HG03060 (cell line): Measurements from ENCODE around the gene PPP2R2B.
A peak's percentile ranks its signal among the peaks of the same experiment; 100 is the strongest.

Experiments used
- ATAC-seq: cut with Tn5 transposase; IDR thresholded peaks from one replicate; pipeline ENCODE4 v1.9.1; 2021; ENCODE audit warnings: low read depth, moderate number of reproducible peaks; ENCODE audit not compliant: unreplicated experiment

Gene PPP2R2B

DNA sequence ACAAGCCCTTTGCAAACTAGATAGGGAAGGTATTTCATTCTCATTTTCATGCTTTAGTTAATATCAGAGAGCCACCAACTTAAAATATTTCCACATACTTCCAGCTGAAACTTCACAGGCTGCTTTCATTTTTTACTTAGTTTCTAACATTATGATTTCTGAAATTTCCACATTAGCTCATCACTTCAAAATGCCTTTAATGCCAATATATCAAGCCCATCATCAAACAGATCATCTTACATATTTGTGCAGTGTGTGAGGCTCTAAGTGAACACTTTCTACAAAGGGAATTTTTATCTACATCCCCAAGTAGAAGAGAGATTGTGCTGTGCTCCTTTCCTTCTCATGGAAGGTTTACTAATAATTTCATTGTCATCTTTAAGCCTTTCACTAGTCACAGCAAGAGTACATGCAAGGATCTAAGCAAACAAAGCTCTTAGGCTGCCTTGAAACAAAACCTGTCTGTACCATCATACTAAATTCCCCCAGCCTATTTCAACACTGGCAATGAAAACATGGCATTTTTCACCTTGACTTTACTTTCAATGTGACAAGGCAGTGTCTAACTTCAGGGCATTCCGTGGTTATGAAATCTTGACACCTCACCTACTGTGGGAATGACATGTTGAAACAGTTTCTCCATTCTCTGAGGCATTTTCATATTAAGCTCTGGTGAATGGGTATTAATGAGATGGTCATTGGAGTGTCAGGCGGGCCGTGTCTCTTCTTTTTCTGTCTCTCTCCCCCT lies 45.4 kb downstream of the PPP2R2B start:
- ATAC-seq: no peak

DNA sequence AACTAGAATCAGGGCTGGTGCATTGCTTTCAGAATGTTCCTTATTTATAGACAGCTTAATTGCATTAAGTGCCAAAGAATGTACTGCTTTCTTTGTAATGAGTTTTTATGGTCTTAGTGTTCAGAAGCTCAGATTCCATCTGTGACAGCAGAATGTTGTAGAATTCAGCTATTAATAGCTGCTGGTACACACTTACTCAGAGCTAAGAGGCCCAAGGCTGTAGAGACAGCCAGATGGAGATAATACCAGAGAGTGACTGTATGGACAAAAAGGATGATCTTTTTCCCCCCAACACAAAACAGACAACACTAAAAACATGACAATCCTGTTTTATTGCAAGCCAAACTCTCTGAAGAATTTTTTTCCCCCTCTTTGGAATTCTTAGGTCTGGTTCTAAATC lies 50.2 kb downstream of the PPP2R2B start:
- ATAC-seq: no peak

DNA sequence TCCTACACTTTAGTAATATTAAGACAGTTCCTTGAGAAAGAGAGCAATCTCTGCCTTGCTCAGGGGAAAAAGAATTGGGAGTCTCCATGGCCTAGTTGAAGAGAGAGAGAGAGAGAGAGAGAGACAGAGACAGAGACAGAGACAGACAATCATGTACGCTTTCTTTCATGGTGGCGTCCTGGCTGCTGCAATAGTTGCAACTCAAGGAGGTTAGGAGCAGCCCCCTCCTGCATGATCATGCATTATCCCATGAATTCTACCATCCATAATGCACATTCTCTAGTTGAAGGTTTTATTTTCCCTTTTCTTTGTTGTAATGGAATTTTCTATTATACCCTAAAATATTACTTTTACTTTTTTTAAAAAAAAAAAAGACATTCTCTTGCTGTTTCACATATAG lies 50.7 kb downstream of the PPP2R2B start:
- ATAC-seq: no peak

DNA sequence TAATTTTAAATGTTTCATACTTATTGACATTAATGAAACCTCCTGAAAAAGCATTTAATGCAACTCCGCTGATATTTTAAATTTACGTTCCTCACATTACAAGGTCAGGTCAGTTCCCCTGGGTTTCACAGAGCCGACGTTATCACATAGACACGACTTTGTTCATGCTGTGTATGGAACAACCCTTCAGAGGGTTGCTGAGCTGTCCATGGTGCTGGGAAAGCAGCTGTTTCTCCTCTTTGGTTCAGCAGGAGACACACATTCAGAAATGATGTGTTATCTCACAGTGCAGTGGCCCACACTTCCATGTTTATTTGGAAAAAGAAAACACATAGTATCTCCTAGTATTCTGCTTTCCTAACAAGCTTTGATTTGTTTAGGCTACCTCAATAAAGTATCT lies 53.5 kb downstream of the PPP2R2B start:
- ATAC-seq: no peak

DNA sequence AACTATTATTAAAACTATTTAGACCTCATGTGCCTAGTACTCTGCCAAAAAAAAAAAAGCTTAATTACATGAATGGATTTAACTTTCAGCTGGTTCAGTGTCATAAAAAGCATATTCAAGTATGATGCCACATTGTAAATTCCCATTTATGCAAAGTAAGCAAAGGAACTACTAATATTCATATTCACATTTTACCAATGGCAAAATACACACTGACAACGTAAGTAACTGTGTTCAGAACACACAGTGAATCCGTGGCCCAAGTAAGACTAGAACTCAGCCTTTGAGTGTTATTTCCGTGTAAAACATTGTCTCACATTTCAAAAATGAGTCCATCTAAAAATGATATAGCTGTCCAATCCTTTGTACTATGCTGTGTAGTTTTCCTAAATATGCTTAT lies 56.8 kb downstream of the PPP2R2B start:
- ATAC-seq: no peak

DNA sequence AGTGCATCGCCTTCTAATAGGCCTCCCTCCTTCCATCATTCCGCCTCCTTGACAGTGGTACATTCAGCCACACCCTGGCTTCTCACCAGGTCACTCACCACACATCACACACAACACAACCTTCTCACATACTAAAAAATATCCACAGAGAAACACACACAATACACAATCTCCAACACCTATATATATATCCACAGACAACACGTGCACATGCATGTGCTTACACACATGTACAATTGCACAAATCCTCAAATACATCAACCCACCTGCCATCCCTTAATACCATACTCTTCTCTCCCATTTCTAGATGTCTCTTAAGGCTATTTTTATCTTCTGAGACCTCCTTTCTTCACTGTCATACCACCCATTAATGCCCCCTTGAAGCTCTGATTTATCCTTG lies 57.6 kb downstream of the PPP2R2B start:
- no peak for ATAC-seq

DNA sequence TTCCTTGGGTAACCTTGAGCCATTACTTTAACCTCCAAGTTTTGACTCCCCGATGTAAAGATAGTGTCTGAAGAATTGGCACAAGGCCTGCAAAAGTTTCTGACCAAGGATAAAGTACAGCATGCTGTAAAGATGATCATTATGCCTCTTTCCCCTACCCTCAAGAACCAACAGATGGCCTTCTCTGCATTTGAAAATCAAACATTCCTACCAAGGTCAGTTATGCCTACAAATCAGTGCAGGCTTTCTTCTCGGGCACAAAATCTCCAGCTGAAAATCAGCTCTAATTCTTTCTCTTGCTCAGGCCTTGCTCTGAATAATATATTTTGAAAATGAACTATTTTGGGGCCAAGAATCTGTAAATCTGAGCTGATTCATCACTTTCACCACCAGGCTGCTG lies 59.7 kb downstream of the PPP2R2B start:
- ATAC-seq: no peak

DNA sequence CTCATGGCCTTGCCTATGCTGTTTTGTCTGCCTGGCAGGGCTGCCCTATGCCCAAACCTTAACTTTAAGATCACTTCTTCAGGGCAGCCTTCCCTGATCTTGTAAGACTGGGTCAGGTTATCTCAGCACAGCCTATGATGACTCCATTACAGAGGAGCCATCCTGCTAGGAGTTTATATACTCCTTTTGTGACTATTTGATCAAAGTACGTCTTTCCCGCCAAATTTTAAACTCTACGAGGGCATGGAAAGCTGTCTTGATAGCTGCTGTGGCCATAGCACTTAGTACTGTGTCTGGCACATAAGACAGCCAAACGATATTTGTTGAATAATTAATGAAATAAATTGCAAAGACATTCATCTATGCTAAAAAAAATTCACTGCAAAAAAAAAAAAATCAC lies 60.6 kb downstream of the PPP2R2B start:
- no peak for ATAC-seq

DNA sequence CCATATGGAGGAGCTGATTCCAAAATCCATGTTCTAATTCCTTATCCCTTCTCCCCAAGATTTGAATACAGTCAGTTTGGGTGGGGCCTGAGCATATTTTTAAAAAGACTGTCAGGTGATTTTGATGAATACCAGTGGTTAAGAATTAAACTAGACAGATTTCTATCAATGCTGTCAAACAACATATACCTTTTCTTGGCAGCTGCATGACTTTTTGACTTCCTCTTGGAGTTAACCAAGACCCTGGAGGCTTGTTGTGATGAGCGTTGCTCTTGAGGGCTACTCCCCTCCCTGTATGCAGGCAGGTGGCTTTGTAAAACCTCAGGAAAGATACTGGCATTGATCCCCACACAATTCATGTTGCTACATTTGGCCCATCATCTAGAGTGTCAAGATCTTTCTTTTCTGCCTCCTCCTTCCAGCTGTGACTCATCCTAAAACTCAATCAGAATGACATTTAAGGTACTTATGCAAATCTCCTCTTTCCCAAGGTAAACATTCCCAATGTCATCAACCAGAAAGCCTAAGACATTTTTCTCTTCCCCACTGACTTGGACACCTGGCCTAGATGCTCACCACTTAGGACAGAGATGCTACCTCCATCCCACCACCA lies 61.7 kb downstream of the PPP2R2B start:
- ATAC-seq: no peak

DNA sequence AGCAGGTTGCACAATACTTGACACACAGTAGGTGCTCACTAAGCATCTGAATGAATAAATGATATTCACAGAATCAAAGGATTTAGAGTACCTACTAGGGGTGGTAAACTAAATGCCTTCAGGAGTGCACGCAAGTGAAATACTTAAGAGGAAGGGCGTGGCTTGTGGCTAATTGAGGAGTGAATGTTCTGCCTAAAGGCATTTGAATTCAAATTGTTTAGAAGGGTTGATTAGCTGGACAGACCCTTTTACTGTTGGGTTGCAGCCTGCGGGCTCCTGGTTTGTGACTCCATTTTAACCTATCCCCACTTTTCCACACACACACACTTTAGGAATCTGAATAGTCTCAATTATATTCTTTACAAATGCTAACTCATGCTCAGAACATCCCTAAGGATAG lies 63.1 kb downstream of the PPP2R2B start:
- ATAC-seq: no peak

DNA sequence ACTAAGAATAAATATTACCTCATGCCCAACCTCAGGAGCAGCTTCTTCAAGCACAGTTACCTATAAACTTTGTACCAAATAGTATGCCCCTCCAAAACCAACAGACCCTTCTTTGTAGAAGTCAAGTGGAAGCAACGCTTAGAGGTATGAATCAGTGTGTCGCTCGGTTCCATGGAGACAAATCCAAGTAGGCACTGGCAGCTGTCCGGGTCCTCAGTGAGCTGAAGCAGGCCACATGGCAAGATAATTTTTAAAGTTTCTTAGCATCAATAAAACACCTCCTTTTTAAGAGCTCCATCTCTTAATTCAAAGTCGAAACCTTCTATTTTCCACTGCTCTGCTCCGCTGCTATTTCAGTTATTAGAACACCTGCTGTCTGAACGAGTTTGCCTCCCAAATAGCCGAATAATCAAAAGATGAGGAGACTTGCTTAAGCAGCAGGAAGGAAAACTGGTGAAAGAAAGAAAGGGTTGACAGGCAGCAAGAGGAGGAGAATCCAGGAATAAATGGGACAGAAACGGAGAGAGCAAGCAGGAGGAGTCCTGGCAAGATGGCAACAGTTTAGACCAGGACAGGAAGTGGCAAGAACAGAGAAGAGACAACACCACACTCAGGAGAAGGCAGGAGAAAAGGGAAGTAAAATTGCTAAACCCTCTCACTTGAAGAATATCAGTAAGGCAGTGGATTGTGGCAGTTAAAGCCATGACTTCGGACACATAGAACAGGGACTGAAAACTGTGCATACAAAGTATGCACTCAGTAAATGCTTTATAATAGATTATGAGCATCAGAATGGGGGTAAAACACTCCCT lies 65.0 kb downstream of the PPP2R2B start:
- ATAC-seq: peak; percentile 51

DNA sequence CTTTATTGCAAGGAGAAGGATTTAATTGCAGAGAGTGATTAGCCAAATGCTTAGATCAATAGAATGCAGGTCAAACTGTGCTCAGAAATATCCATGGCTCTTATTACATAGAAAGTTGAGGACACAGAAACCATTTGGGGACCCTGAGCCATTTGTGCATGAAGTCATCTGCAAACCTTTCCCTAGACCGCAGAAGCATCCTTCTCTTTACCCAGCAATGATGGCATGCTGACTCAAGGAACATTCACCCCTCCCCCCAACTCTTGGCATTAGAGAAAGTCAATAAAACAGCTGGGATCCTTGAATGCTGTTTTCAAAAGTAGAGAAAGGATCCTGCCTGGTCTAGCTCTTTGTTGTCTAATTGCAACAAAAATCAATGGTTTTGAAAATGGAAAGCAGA lies 73.5 kb downstream of the PPP2R2B start:
- ATAC-seq: no peak

DNA sequence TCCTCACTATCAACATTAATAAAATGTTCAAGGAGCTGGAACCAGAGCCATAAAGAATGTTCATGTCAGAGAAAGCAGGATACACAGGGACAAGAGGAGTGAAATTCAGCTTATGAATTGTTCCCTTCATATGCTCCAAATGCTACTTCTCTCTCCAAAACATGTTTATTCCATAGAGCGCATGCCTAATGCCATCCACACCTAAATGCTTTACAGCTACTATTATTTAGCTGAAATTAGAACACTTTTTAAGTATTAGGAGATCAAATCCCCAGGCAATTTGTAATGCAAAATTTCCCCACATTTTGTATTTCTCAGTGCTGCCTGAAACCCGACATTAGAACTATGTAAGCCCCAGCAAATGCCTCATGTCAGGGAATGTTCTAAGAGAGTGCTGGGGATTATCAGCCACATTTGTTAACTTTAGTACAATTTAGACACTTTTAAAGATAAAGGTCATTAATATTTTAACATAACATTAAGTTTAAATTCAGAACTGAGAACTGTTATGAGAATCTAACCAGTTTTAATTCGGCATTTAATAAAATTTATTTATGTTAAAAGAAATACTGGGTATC lies 75.5 kb downstream of the PPP2R2B start:
- ATAC-seq: no peak

DNA sequence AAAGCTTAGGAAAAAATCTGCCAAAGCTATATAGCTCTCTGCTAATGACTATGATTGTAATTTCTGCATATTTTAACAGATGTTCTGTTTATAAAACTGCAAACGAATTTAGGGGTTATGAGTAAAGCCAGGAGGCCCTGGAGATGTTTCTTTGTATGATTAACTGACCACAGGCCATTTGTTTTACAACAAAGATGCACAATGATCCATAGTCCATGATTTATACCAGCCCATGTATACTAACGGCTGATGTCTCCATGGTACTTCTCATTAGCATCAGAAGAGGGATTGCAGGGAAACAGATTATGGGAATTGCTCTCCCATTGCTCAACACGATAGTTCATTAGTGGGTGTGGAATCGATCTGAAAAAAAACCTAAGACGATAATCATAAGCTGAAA lies 78.9 kb downstream of the PPP2R2B start:
- no peak for ATAC-seq

DNA sequence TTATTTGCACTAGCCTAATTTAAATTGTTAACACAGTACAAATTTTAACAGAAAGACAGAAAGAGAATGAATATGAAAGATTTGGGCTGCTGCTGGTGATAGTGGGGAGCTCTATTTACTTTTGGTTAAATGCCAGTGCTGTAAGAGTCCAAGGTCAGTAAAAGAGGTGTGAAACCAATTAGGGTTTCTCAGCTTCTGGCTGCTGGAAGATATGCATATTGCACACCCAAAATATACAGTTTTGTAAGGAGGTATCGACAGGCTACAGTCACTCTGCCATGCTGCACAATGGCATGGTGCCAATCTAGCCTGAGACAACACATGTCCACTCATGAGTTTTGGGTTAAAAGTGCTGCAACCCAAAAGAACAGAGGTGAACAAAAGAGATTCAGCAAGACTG lies 79.3 kb downstream of the PPP2R2B start:
- ATAC-seq: no peak

DNA sequence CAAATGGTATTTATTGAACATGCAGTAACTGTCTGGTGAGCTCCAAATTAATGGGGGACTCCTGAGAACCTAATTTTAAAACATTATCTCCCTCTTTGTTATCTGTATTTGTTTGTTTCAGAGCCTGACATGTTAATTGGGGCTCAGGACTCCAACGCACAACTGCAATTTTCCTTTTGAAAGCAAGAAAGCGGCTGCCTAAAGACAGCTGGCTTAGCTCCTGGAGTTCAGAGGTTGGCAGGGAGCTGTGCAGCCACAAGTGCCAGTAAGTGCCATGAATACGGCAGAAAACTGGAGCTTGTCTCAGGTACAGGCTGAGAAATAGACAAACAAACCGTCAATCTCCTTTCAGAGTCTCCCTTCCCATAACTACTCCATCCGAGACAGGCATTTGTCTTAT lies 80.9 kb downstream of the PPP2R2B start:
- ATAC-seq: no peak

DNA sequence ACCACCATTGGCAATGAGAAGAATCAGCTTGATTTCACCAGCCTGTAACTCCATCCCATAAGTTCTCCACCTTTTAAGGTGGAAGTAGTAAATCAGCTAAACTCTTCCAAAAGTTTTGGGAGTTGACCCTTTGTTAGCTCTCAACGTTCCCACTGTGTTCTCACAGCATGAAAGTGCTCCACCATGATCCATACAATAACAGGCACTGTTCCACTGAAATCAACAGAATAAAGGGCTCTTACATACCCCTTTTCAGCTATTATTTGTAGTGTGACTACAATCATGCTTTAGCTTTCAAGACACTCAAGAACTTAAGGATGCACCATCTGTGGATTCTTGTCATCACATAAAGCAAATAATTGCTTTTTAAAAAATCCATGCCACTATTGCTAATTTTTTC lies 81.6 kb downstream of the PPP2R2B start:
- no peak for ATAC-seq

DNA sequence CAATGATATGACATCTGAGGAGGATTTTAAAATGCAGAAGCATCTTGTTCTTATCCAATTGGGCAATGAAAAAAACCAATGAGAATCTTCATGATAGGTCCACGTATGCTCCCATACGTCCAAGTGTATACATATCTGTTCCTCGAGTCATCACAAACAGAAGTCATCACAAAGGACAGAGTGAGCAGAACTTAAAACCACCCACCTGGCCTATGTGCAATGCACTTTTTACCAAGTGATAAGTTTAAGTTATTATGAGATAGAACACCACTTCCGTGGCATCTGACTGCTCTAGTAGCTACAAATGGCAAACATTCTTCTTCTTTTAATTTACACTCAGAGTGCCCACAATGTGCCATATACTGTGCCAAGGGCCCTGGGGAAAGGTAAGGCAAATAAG lies 82.4 kb downstream of the PPP2R2B start:
- ATAC-seq: no peak

DNA sequence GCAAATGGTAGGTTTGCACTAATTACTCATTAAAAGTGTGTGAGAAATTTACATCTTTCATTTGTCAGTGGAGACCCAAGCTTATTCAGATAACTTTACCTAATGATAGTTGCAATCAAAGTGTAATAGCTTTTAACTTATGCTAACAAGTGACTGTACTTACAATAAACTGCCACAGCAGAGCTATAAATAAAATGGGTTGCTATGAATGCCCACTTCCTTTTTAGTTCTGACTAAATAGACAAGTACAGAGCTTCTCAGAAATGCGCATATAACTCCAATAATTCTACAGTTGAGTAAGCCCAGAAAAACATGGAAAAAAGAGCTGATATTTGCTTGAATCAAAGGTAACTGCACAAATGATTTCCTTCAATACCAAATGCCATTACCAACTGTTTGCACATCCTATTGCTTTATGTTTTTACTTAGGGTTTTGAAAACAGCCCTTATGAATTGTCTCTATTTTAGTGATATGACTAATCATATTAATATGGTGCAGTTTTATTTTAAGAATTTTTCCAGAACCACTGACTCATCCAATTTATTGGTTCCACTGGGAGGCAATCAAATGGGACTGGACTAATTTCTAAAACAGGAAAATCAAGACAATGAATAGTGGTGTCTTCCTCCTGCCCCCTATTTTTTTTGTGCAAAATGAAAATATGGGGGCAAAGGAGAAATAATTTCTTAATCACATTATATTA lies 84.1 kb downstream of the PPP2R2B start:
- no peak for ATAC-seq

DNA sequence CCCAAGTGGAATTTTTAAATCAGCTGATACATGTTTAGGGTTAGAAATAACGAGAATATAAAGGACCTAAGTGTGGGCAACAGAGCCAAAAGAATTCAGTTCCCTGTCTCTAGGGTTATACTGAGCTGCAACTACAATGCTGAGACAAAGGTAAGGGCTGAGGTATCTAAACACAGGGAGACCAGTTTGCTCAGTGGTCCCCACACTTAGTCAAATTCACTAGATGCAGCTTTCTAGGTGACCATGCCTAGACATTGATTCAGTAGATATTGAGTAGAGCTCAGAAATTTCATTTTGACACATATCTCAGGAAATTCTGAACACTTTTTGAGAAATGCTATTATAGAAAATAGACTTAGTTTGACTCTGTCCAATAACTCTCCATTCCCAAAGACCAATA lies 84.8 kb downstream of the PPP2R2B start:
- no peak for ATAC-seq

DNA sequence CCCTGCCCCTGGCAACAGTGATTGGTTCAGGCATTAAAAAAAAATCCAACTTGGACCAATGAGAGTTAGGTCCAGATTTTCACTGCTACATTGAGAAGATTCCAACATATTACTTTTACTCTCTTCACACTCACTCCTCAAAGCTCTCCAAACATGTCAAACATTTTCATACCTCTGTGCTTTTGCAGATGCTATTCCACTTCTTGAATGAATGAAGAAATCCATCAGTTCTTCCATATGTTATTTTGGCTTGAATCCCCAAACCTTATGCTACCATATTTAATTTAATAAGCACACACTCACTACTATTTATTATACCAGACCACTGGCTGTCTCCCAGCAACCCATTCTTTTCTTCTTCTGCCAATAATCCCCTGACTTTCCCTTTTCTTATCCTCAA lies 87.1 kb downstream of the PPP2R2B start:
- ATAC-seq: no peak
